HG03135 (cell line): Measurements from ENCODE around the gene TSPAN14.
"Not testable (repeated sequence)": the region's sequence is repeated elsewhere in the genome, so short reads cannot be mapped to it uniquely, and the experiment has no call there.

Experiments
- ATAC-seq: cut with Tn5 transposase; IDR thresholded peaks from one replicate; pipeline ENCODE4 v1.9.1; 2021; ENCODE audit warnings: mild to moderate bottlenecking, moderate library complexity; ENCODE audit not compliant: unreplicated experiment

Gene TSPAN14

GRCh38 chr10:80453842-80454512 lies at the start of gene TSPAN14:
TSS of gene TSPAN14 (plus strand) at chr10:80454310. CDS start at chr10:80489234, 34,924 bp downstream.
- ATAC-seq: peak; percentile 64

- no peak for ATAC-seq
Measured at GRCh38 chr10:80405035-80405434, 49.1 kb upstream of the TSPAN14 start.

GRCh38 chr10:80405626-80406025 lies 48.5 kb upstream of the TSPAN14 start:
- ATAC-seq: no peak

GRCh38 chr10:80406204-80406603 lies 47.9 kb upstream of the TSPAN14 start:
- ATAC-seq: no peak

GRCh38 chr10:80407812-80408241 lies 46.3 kb upstream of the TSPAN14 start:
- ATAC-seq: peak; percentile 27

GRCh38 chr10:80408242-80409101 lies 45.6 kb upstream of the TSPAN14 start, which contains the start of gene PRXL2A:
TSS of gene PRXL2A (plus strand) at chr10:80408551. CDS start at chr10:80420468, 11,917 bp downstream.
- peak; percentile 96 for ATAC-seq

- no peak for ATAC-seq
Measured at GRCh38 chr10:80409121-80409520, 45.0 kb upstream of the TSPAN14 start.

GRCh38 chr10:80410122-80410521 lies 44.0 kb upstream of the TSPAN14 start:
- ATAC-seq: no peak

- no peak for ATAC-seq
Measured at GRCh38 chr10:80410578-80411145, 43.4 kb upstream of the TSPAN14 start.

GRCh38 chr10:80411267-80411668 lies 42.8 kb upstream of the TSPAN14 start:
- ATAC-seq: no peak

GRCh38 chr10:80411681-80412220 lies 42.4 kb upstream of the TSPAN14 start:
- no peak for ATAC-seq

- no peak for ATAC-seq
Measured at GRCh38 chr10:80412486-80412885, 41.6 kb upstream of the TSPAN14 start.

GRCh38 chr10:80413271-80413996 lies 40.7 kb upstream of the TSPAN14 start:
- no peak for ATAC-seq

GRCh38 chr10:80414142-80414895 lies 39.8 kb upstream of the TSPAN14 start:
- no peak for ATAC-seq

- no peak for ATAC-seq
Measured at GRCh38 chr10:80415734-80416478, 38.2 kb upstream of the TSPAN14 start.

GRCh38 chr10:80416479-80417098 lies 37.5 kb upstream of the TSPAN14 start:
- ATAC-seq: no peak

- ATAC-seq: not testable (repeated sequence)
Measured at GRCh38 chr10:80417256-80417655, 36.9 kb upstream of the TSPAN14 start.

- ATAC-seq: peak; percentile 16
Measured at GRCh38 chr10:80421050-80421706, 32.9 kb upstream of the TSPAN14 start.
